MCF 10A (cell line): ENCODE data around the gene SERTAD3. TPM values are rescaled to one million over a fixed set of nuclear protein-coding genes. Genes with fewer than 3 reads are reported as not detected.

Source experiments
- BruUV-seq: library from RNA; stranded (reverse); fragments of 400-500 nt; replicated peaks from 2 replicates; lab custom pipeline; 2021; lab: Mats Ljungman, UMichigan
- CTCF ChIA-PET: fragments of 300-600 bp; sonication (Branson Sonifier 250); formaldehyde crosslinking; extraction: SDS; loops from one replicate; lab custom pipeline; 2021; ENCODE audit warnings: antibody characterized with exemption, inconsistent platforms; lab: Yijun Ruan, JAX
- POLR2A ChIA-PET: fragments of 300-600, 350-650 bp; sonication (Branson Sonifier 250); formaldehyde crosslinking; extraction: SDS; loops from one replicate; lab custom pipeline; 2020; ENCODE audit warnings: antibody characterized with exemption, inconsistent platforms; lab: Yijun Ruan, JAX
- DNase-seq: peaks from one replicate; pipeline ENCODE4 v3.0.0-alpha.2; 2018; ENCODE audit not compliant: unreplicated experiment
- H3K27ac Mint-ChIP-seq: one replicate; pipeline ENCODE4 v1.8.0; 2022; ENCODE audit warnings: mild to moderate bottlenecking, low read depth, mixed read lengths; ENCODE audit not compliant: unreplicated experiment
- H3K27me3 Mint-ChIP-seq: one replicate; pipeline ENCODE4 v1.8.0; 2022; ENCODE audit warnings: mixed read lengths; ENCODE audit not compliant: insufficient read depth, unreplicated experiment
- H3K36me3 Mint-ChIP-seq: one replicate; pipeline ENCODE4 v1.8.0; 2022; ENCODE audit warnings: mild to moderate bottlenecking, moderate library complexity, mixed read lengths; ENCODE audit not compliant: insufficient read depth, unreplicated experiment
- H3K4me1 Mint-ChIP-seq: one replicate; pipeline ENCODE4 v1.8.0; 2022; ENCODE audit warnings: mixed read lengths; ENCODE audit not compliant: insufficient read depth, unreplicated experiment
- H3K4me3 Mint-ChIP-seq: one replicate; pipeline ENCODE4 v1.8.0; 2022; ENCODE audit warnings: mild to moderate bottlenecking, moderate library complexity, mixed read lengths; ENCODE audit not compliant: unreplicated experiment
- H3K9me3 Mint-ChIP-seq: one replicate; pipeline ENCODE4 v1.8.0; 2022; ENCODE audit warnings: mixed read lengths; ENCODE audit not compliant: unreplicated experiment
- intact Hi-C: fragments of 100-400 bp; cut with micrococcal nuclease; formaldehyde crosslinking; loops from 2 replicates; pipeline ENCODE4 v1.14.1; 2022
- total RNA-seq: library from RNA; stranded (reverse); gene quantifications from 2 replicates; pipeline ENCODE4 v1.2.3, GENCODE V29; 2022
- TF ChIP-seq, protein P1 (sequence below): fragments of 200-600 bp; IDR thresholded peaks from one replicate; pipeline ENCODE4 v1.8.0; 2022; ENCODE audit warnings: antibody characterized with exemption, mild to moderate bottlenecking; ENCODE audit not compliant: unreplicated experiment

The SERTAD3 gene
- total RNA-seq, 1 experiment from 2014 or later: 23.3 TPM

GRCh38 chr19:40453151-40453735 lies 9.1 kb upstream of the SERTAD3 start:
- TF ChIP-seq, protein P1, sequence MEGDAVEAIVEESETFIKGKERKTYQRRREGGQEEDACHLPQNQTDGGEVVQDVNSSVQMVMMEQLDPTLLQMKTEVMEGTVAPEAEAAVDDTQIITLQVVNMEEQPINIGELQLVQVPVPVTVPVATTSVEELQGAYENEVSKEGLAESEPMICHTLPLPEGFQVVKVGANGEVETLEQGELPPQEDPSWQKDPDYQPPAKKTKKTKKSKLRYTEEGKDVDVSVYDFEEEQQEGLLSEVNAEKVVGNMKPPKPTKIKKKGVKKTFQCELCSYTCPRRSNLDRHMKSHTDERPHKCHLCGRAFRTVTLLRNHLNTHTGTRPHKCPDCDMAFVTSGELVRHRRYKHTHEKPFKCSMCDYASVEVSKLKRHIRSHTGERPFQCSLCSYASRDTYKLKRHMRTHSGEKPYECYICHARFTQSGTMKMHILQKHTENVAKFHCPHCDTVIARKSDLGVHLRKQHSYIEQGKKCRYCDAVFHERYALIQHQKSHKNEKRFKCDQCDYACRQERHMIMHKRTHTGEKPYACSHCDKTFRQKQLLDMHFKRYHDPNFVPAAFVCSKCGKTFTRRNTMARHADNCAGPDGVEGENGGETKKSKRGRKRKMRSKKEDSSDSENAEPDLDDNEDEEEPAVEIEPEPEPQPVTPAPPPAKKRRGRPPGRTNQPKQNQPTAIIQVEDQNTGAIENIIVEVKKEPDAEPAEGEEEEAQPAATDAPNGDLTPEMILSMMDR: no peak
- ChIA-PET CTCF (interaction anchor here (0.5 to 2.6 kb wide), 6 partner anchors 9 to 673 kb away, joined by 3 to 14 read pairs (median 4); no protein-coding TSS in a partner anchor), POLR2A (interaction anchor here (0.6 to 4.7 kb wide), 9 partner anchors 8 to 151 kb away, joined by 3 to 37 read pairs (median 4); partner anchors contain the start of genes BLVRB and SERTAD1)
- intact Hi-C loops: no loop called here
- Mint-ChIP-seq H3K4me1 (no peaks in the 10 kb centered on the region), H3K27ac (no peak overlapping the region), H3K36me3 (peaks cover 41% of the 10 kb centered on the region), H3K27me3 (no peaks in the 10 kb centered on the region), H3K9me3 (no peaks in the 10 kb centered on the region), H3K4me3 (no peak overlapping the region)
- BruUV-seq: no TSS peak
- no peak for DNase-seq

- no peak for DNase-seq
These were observed 7.9 kb upstream of the SERTAD3 start for GRCh38 chr19:40452016-40452415.

GRCh38 chr19:40450664-40451063 lies 6.5 kb upstream of the SERTAD3 start:
- Mint-ChIP-seq H3K27me3 (no peaks in the 10 kb centered on the region), H3K36me3 (peaks cover 26% of the 10 kb centered on the region), H3K4me1 (peaks cover 6% of the 10 kb centered on the region), H3K9me3 (no peaks in the 10 kb centered on the region), H3K4me3 (no peak overlapping the region), H3K27ac (no peak overlapping the region)
- DNase-seq: no peak
- ChIA-PET CTCF (no interaction called here), POLR2A (no interaction called here)
- no TSS peak for BruUV-seq
- TF ChIP-seq, protein P1: no peak
- intact Hi-C loops: no loop called here

More at GRCh38 chr19:40452016-40452415, 7.9 kb upstream of the SERTAD3 start:
- H3K27me3 Mint-ChIP-seq: no peaks in the 10 kb centered on the region
- ChIA-PET CTCF (interaction anchor here (2.6 kb wide), 1 partner anchor 12 kb away, joined by 14 read pairs; no protein-coding TSS in a partner anchor), POLR2A (interaction anchor here (0.8 to 4.7 kb wide), 3 partner anchors 13 to 31 kb away, joined by 3 to 37 read pairs (median 5); partner anchors contain the start of gene BLVRB)
- TF ChIP-seq, protein P1: no peak
- H3K4me3 Mint-ChIP-seq: no peak overlapping the region
- no TSS peak for BruUV-seq
- intact Hi-C loops: no loop called here
- H3K9me3 Mint-ChIP-seq: no peaks in the 10 kb centered on the region
- no peak overlapping the region for H3K27ac Mint-ChIP-seq
- H3K36me3 Mint-ChIP-seq: peaks cover 39% of the 10 kb centered on the region
- no peaks in the 10 kb centered on the region for H3K4me1 Mint-ChIP-seq

GRCh38 chr19:40449506-40449905 lies 5.4 kb upstream of the SERTAD3 start:
- no peak for DNase-seq
- TF ChIP-seq, protein P1: no peak
- Mint-ChIP-seq H3K9me3 (no peaks in the 10 kb centered on the region), H3K4me1 (peaks cover 11% of the 10 kb centered on the region), H3K27ac (no peak overlapping the region), H3K36me3 (peaks cover 28% of the 10 kb centered on the region), H3K27me3 (no peaks in the 10 kb centered on the region), H3K4me3 (no peak overlapping the region)
- POLR2A ChIA-PET: interaction anchor here (0.6 kb wide), 1 partner anchor 273 kb away, joined by 3 read pairs; no protein-coding TSS in a partner anchor
- CTCF ChIA-PET: no interaction called here
- no TSS peak for BruUV-seq
- intact Hi-C loops: no loop called here
